Sciatic nerve (tissue), 2 donors: ENCODE data around the gene MYBPC3. TPM values are rescaled to one million over a fixed set of nuclear protein-coding genes. Genes with fewer than 3 reads are reported as not detected.

Experiments
- ATAC-seq: fragments of 200-7000 bp; cut with Tn5 transposase; one replicate; pipeline ENCODE4 v1.9.1; 2020; ENCODE audit warnings: mild to moderate bottlenecking, moderate library complexity
- DNase-seq: peaks from one replicate; pipeline ENCODE4 v3.0.0-alpha.2; 2020; ENCODE audit warnings: low spot score
- intact Hi-C: fragments of 100-400 bp; cut with DNase I; formaldehyde crosslinking; loops from one replicate; pipeline ENCODE4 v1.14.2; 2022
- total RNA-seq: library from RNA; stranded (reverse); fragmentation: NEBNext Ultra II Directional; extraction: Animal tissue kit (Norgen Biotek cat#: 25700); gene quantifications from one replicate; pipeline ENCODE4 v1.2.1, GENCODE V29; 2021
- donor health status: DM: no; HTN: no; CAD: no.
- donor health status: DM: no; HTN: no; CAD: no.

The MYBPC3 gene
- 0.53 TPM for total RNA-seq

GRCh38 chr11:47352556-47352955 is at the start of gene MYBPC3:
TSS of gene MYBPC3 (minus strand) at chr11:47352702. CDS start at chr11:47352647, 55 bp downstream.
- ATAC-seq (no peak), DNase-seq (no peak)
- intact Hi-C loops = loop anchor here (10.0 kb wide), 1 partner anchor 178 kb away; the partner anchor contains the start of gene ARFGAP2

GRCh38 chr11:47400768-47401279 is 48.3 kb upstream of the MYBPC3 start:
- intact Hi-C loops = no loop called here
- DNase-seq (no peak), ATAC-seq (peak; percentile 62)

DNA sequence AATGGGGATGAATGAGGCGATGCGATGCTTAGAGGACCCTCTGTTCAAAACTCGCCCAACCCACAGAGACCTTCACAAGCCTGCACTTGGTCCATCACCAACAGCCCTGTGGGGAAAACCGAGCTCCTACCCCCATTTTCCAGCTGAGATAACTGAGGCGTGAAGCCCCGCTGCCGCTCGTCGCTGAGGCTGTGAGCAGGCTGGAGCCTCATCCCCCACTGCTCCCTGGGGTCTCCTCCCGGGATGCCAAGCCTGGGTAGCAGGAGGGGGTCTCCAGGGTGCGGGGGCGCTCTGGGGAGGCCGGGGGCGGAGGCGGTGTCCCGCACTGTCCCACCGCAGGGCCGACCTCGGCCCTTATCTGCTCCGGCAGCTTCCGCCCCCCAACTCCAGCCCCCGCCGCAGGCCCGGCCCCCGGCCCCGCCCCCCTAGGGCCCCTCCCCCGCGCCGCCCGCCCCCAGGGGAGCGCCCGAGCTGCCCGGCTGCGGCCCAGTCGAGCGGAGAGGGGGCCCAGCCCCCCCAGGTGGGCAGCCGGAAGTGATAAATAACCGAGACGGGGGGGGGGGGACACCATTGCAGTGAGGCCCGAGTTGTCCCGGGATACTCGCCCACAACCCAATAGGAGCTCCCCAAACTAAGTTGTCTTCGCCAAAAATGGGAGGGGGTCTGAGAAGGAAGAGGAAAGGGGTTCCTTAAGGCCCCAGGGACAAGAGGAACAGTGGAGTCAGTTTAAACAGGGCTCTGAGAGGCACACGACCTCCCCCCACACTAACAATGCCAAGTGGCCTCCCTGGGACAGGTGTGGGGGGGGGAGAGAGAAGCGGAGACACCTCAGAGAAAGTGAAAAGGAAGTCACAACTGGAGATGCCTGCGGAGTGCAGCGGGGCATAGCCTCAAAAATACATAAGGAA is 47.6 kb upstream of the MYBPC3 start:
- peak; percentile 71 for ATAC-seq
- DNase-seq = no peak
- intact Hi-C loops = no loop called here

DNA sequence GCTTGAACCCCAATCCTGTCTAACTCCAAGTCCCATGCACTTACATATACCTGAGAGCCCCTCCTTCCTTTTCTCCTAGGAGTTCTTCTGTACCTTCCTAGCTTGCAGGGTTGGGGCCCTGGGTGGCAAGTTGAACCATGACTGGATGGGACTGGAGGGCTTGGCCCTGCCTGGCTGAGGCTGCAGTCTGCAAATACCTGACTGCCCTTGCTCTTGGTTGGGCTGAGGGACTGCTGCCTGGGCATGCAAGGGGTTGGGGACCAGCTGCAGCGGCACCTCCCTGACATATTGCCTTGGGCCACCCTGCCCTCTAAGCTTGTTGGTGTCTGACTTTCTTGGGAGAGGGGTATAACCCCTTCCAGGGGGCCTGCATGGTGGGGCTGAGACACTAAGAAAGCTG is 46.0 kb upstream of the MYBPC3 start:
- intact Hi-C loops = no loop called here
- DNase-seq (no peak), ATAC-seq (no peak)

- intact Hi-C loops = no loop called here
- no peak for ATAC-seq
- no peak for DNase-seq
These were observed 45.5 kb upstream of the MYBPC3 start for GRCh38 chr11:47398011-47398410.

DNA sequence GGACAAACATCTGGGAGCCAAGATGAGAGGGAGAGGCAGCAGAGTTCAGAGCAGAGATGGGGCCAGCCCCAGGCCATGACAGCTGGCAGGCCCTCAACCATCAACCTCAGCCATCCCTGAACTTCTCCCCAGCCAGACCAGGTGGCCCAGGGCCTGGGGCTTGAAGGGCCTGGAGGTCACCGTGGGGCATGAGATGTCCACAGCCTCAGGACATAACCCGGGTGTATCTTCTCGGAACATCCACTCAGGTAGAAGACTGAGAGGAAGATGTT is 43.5 kb upstream of the MYBPC3 start:
- DNase-seq (no peak), ATAC-seq (no peak)
- intact Hi-C loops = no loop called here

- intact Hi-C loops = no loop called here
These were observed 42.9 kb upstream of the MYBPC3 start for GRCh38 chr11:47395223-47396048.

GRCh38 chr11:47394322-47395222 is 42.1 kb upstream of the MYBPC3 start:
- no peak for DNase-seq
- peak; percentile 53 for ATAC-seq
- intact Hi-C loops = no loop called here

More at GRCh38 chr11:47395223-47396048, 42.9 kb upstream of the MYBPC3 start:
- ATAC-seq (peak; percentile 1), DNase-seq (no peak)

GRCh38 chr11:47394050-47394321 is 41.5 kb upstream of the MYBPC3 start:
- ATAC-seq = peak; percentile 1
- no peak for DNase-seq
- intact Hi-C loops = no loop called here

GRCh38 chr11:47393163-47394049 is 40.9 kb upstream of the MYBPC3 start:
- peak; percentile 73 for DNase-seq
- intact Hi-C loops = no loop called here
- ATAC-seq = peak; percentile 69

- DNase-seq (no peak), ATAC-seq (peak; percentile 8)
- intact Hi-C loops = no loop called here
These were observed 40.2 kb upstream of the MYBPC3 start for GRCh38 chr11:47392546-47393162.

- DNase-seq (no peak), ATAC-seq (no peak)
- intact Hi-C loops = no loop called here
These were observed 39.4 kb upstream of the MYBPC3 start for GRCh38 chr11:47391711-47392432.

- DNase-seq = peak; percentile 66
- intact Hi-C loops = no loop called here
- peak; percentile 22 for ATAC-seq
These were observed 38.6 kb upstream of the MYBPC3 start for GRCh38 chr11:47391077-47391583.

- intact Hi-C loops = no loop called here
- ATAC-seq (no peak), DNase-seq (no peak)
These were observed 37.9 kb upstream of the MYBPC3 start for GRCh38 chr11:47390422-47390760.

GRCh38 chr11:47389577-47390421 is 37.3 kb upstream of the MYBPC3 start:
- ATAC-seq (no peak), DNase-seq (no peak)
- intact Hi-C loops = no loop called here
